ENCODE measurements around the gene SLC16A5. TPM values are rescaled to one million over a fixed set of nuclear protein-coding genes. Genes with fewer than 3 reads are reported as not detected.

SLC16A5 gene
- total RNA-seq, 4 donors from 2014 or later, result 4.6 to 27.9 (median 7.7) TPM

DNA sequence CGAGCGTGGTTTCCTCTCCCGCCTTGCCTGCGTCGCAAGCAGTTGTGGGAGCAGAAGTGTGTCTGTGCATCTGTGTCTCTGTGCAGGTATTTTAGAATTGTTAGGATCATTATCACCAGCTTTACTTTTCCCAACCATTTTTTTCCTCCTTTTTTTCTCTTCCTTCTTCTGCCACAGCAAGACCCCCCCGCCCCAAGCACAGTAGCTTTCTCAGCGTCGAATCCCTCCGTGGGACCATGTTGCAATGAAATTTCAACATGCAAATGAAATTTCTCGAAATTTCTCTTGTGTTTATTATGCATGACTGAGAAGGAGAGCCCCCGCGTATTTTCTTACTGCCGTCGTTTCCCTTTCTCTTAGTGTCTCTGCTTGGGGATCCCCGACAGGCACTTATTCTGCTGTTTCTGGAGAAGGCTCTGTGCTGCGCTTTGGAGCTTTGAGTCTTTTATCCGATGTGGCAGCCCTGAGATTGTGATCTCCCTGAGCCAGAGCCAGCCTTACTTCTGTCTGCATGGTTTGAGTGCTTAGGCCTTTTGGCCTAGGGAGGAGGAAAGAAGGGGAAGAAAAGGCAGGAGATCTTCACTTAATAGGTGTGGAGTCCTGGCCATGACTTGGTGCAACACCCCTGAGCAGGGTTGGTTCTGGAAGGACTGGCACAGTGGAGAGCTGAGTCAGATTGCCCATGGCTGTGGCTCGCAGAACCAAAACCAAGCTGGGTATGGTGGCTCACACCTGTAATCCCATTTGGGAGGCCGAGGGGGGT is 27.0 kb downstream of the SLC16A5 start:
- 47% methylated on average over 19 of the region's 19 CpGs for WGBS, 2 donors
- H3K36me3 ChIP-seq, result peaks cover 0 to 11% (median 0%) of the 10 kb centered on the region in 3 donors
- H3K27ac ChIP-seq, result peak overlapping the region; percentile 62 to 94 (median 90)
- DNase-seq (ENCODE audit: low spot score in 2 of 2), result no peak
- H3K4me1 ChIP-seq, result peaks cover 0 to 58% (median 23%) of the 10 kb centered on the region in 4 donors
- H3K4me3 ChIP-seq, result peak overlapping the region; percentile 30 to 75 (median 57)
- no peaks in the 10 kb centered on the region for H3K9me3 ChIP-seq
- no peaks in the 10 kb centered on the region for H3K27me3 ChIP-seq
- TF ChIP-seq POLR2A (IDR thresholded peaks at IDR 0.05) (no peak), EP300 (IDR thresholded peaks at IDR 0.05) (no peak)
- TF ChIP-seq, protein P1, sequence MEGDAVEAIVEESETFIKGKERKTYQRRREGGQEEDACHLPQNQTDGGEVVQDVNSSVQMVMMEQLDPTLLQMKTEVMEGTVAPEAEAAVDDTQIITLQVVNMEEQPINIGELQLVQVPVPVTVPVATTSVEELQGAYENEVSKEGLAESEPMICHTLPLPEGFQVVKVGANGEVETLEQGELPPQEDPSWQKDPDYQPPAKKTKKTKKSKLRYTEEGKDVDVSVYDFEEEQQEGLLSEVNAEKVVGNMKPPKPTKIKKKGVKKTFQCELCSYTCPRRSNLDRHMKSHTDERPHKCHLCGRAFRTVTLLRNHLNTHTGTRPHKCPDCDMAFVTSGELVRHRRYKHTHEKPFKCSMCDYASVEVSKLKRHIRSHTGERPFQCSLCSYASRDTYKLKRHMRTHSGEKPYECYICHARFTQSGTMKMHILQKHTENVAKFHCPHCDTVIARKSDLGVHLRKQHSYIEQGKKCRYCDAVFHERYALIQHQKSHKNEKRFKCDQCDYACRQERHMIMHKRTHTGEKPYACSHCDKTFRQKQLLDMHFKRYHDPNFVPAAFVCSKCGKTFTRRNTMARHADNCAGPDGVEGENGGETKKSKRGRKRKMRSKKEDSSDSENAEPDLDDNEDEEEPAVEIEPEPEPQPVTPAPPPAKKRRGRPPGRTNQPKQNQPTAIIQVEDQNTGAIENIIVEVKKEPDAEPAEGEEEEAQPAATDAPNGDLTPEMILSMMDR (IDR thresholded peaks at IDR 0.05), result no peak

DNA sequence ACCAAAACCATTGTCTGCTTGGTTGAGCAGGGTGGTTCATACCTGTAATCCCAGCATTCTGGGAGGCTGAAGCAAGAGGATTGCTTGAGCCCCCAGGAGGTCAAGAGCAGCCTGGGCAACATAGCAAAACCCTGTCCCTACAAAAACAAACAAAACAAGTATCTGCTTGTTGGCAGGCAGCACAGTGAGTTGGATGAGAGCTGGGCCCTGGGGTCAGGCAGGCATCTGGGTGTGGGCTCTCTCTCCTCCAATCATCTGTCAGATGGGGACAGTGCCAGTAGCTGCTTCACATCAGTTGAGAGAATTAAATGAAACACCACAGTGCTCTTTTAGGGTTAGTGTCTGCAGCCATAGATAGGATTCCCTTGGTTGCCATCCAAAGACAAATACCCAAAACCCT is 27.8 kb downstream of the SLC16A5 start:
- Histone ChIP-seq H3K4me1 (peaks cover 0 to 58% (median 21%) of the 10 kb centered on the region in 4 donors), H3K36me3 (peaks cover 0 to 17% (median 0%) of the 10 kb centered on the region in 3 donors), H3K27me3 (no peaks in the 10 kb centered on the region), H3K4me3 (no peak overlapping the region), H3K27ac (peak overlapping the region in 1 of 4 donors; percentile 94), H3K9me3 (no peaks in the 10 kb centered on the region)
- TF ChIP-seq, protein P1 (IDR thresholded peaks at IDR 0.05), result no peak
- TF ChIP-seq POLR2A (IDR thresholded peaks at IDR 0.05) (no peak), EP300 (IDR thresholded peaks at IDR 0.05) (no peak)
- DNase-seq (ENCODE audit: low spot score in 2 of 2), result no peak

GRCh38 chr17:75116737-75117136 is 29.0 kb downstream of the SLC16A5 start:
- Histone ChIP-seq H3K36me3 (peaks cover 0 to 24% (median 0%) of the 10 kb centered on the region in 3 donors), H3K27me3 (no peaks in the 10 kb centered on the region), H3K27ac (no peak overlapping the region), H3K4me1 (peaks cover 0 to 46% (median 14%) of the 10 kb centered on the region in 4 donors), H3K4me3 (no peak overlapping the region), H3K9me3 (no peaks in the 10 kb centered on the region)
- no peak for DNase-seq (ENCODE audit: low spot score in 2 of 2)
- TF ChIP-seq, protein P1 (IDR thresholded peaks at IDR 0.05), result no peak
- TF ChIP-seq POLR2A (IDR thresholded peaks at IDR 0.05) (no peak), EP300 (IDR thresholded peaks at IDR 0.05) (no peak)
- 64 to 70% methylated on average over 9 of the region's 9 CpGs for WGBS, 2 donors

GRCh38 chr17:75118307-75118706 is 30.6 kb downstream of the SLC16A5 start:
- H3K36me3 ChIP-seq, result peaks cover 0 to 18% (median 0%) of the 10 kb centered on the region in 3 donors
- H3K9me3 ChIP-seq, result no peaks in the 10 kb centered on the region
- DNase-seq (ENCODE audit: low spot score in 2 of 2), result no peak
- TF ChIP-seq POLR2A (IDR thresholded peaks at IDR 0.05), result no peak
- TF ChIP-seq, protein P1 (IDR thresholded peaks at IDR 0.05), result no peak
- TF ChIP-seq EP300 (IDR thresholded peaks at IDR 0.05), result no peak
- WGBS, 2 donors, result 89 to 93% methylated on average over 14 of the region's 14 CpGs
- peak overlapping the region in 1 of 4 donors; percentile 40 for H3K27ac ChIP-seq
- no peaks in the 10 kb centered on the region for H3K27me3 ChIP-seq
- H3K4me3 ChIP-seq, result no peak overlapping the region
- H3K4me1 ChIP-seq, result peaks cover 0 to 40% (median 14%) of the 10 kb centered on the region in 4 donors
